ENCODE results near the gene ARHGAP18.

ARHGAP18 gene

GRCh38 chr6:129624488-129624887 lies 85.5 kb downstream of the ARHGAP18 start:
- Histone ChIP-seq H4K20me1 (ENCODE audit: insufficient read depth, low read length, poor library complexity, severe bottlenecking) (no peaks in the 10 kb centered on the region), H3K4me1 (ENCODE audit: insufficient read depth, low read length, poor library complexity, severe bottlenecking) (no peaks in the 10 kb centered on the region), H3K79me2 (ENCODE audit: insufficient read depth, low read length) (no peaks in the 10 kb centered on the region), H3K36me3 (ENCODE audit: insufficient read depth, low read length) (peaks cover 9% of the 10 kb centered on the region; the same call in 1 of the 2 replicates), H3K9ac (ENCODE audit: low read depth, low read length, poor library complexity, severe bottlenecking) (no peak overlapping the region), H3K9me3 (ENCODE audit: insufficient read depth, low read depth, low read length) (no peaks in the 10 kb centered on the region), H3K9me2 (replicated peaks; ENCODE audit: low read depth, low read length) (no peaks in the 10 kb centered on the region), H3K4me2 (ENCODE audit: low read depth, low read length, poor library complexity, severe bottlenecking) (no peak overlapping the region), H3F3A (ENCODE audit: low read depth) (0 out of 2 replicates have a peak, but pooled peaks cover 5% of the 10 kb centered on the region), H3K27me3 (ENCODE audit: insufficient read depth, low read length, poor library complexity, severe bottlenecking) (no peaks in the 10 kb centered on the region), H3K4me3 (ENCODE audit: low read length, poor library complexity, severe bottlenecking) (no peak overlapping the region), H2AFZ (ENCODE audit: low read length) (no peak overlapping the region)
- no peak for TF ChIP-seq EZH2phosphoT487 (IDR thresholded peaks at IDR 0.05; ENCODE audit: borderline replicate concordance)
- TF ChIP-seq, protein P1, sequence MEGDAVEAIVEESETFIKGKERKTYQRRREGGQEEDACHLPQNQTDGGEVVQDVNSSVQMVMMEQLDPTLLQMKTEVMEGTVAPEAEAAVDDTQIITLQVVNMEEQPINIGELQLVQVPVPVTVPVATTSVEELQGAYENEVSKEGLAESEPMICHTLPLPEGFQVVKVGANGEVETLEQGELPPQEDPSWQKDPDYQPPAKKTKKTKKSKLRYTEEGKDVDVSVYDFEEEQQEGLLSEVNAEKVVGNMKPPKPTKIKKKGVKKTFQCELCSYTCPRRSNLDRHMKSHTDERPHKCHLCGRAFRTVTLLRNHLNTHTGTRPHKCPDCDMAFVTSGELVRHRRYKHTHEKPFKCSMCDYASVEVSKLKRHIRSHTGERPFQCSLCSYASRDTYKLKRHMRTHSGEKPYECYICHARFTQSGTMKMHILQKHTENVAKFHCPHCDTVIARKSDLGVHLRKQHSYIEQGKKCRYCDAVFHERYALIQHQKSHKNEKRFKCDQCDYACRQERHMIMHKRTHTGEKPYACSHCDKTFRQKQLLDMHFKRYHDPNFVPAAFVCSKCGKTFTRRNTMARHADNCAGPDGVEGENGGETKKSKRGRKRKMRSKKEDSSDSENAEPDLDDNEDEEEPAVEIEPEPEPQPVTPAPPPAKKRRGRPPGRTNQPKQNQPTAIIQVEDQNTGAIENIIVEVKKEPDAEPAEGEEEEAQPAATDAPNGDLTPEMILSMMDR (conservative IDR thresholded peaks at IDR 0.05; ENCODE audit: low read length) = no peak

GRCh38 chr6:129623008-129623732 lies 86.8 kb downstream of the ARHGAP18 start:
- H3K27me3 ChIP-seq (ENCODE audit: insufficient read depth, low read length, poor library complexity, severe bottlenecking) = no peaks in the 10 kb centered on the region
- no peaks in the 10 kb centered on the region for H3K4me1 ChIP-seq (ENCODE audit: insufficient read depth, low read length, poor library complexity, severe bottlenecking)
- no peak for TF ChIP-seq EZH2phosphoT487 (IDR thresholded peaks at IDR 0.05; ENCODE audit: borderline replicate concordance)
- TF ChIP-seq, protein P1 (conservative IDR thresholded peaks at IDR 0.05; ENCODE audit: low read length) = no peak
- no peak overlapping the region for H2AFZ ChIP-seq (ENCODE audit: low read length)
- no peaks in the 10 kb centered on the region for H3K79me2 ChIP-seq (ENCODE audit: insufficient read depth, low read length)
- no peak overlapping the region for H3K9ac ChIP-seq (ENCODE audit: low read depth, low read length, poor library complexity, severe bottlenecking)
- no peak overlapping the region for H3K4me3 ChIP-seq (ENCODE audit: low read length, poor library complexity, severe bottlenecking)
- H3K36me3 ChIP-seq (ENCODE audit: insufficient read depth, low read length) = peaks cover 5% of the 10 kb centered on the region; the same call in 1 of the 2 replicates
- no peaks in the 10 kb centered on the region for H3K9me3 ChIP-seq (ENCODE audit: insufficient read depth, low read depth, low read length)
- H3F3A ChIP-seq (ENCODE audit: low read depth) = 0 out of 2 replicates have a peak, but pooled peaks cover 4% of the 10 kb centered on the region
- no peaks in the 10 kb centered on the region for H4K20me1 ChIP-seq (ENCODE audit: insufficient read depth, low read length, poor library complexity, severe bottlenecking)
- H3K4me2 ChIP-seq (ENCODE audit: low read depth, low read length, poor library complexity, severe bottlenecking) = no peak overlapping the region
- H3K9me2 ChIP-seq (replicated peaks; ENCODE audit: low read depth, low read length) = no peaks in the 10 kb centered on the region

DNA sequence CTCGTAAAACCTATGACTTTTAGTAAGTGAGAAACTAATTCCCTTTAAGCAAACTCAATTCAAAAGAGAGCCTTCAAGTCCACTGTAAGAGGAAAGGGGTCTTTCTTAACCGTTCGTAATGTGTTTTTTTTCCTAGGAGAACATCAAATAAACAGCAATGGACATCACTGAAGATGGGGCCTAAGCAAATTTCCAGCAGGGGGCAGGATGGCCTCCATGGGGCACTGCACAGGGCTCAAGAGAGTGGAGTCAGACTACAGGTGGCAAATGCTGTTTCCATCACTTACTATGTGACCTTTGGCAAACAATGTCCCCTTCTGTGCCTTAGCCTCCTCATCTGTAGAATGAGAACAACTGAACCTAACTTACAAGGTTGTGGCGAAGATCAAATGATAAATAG lies 88.7 kb downstream of the ARHGAP18 start:
- no peak overlapping the region for H3K4me2 ChIP-seq (ENCODE audit: low read depth, low read length, poor library complexity, severe bottlenecking)
- H3K9me2 ChIP-seq (replicated peaks; ENCODE audit: low read depth, low read length) = no peaks in the 10 kb centered on the region
- no peaks in the 10 kb centered on the region for H3K27me3 ChIP-seq (ENCODE audit: insufficient read depth, low read length, poor library complexity, severe bottlenecking)
- no peaks in the 10 kb centered on the region for H3K9me3 ChIP-seq (ENCODE audit: insufficient read depth, low read depth, low read length)
- no peaks in the 10 kb centered on the region for H3K79me2 ChIP-seq (ENCODE audit: insufficient read depth, low read length)
- H3K36me3 ChIP-seq (ENCODE audit: insufficient read depth, low read length) = no peaks in the 10 kb centered on the region
- no peaks in the 10 kb centered on the region for H4K20me1 ChIP-seq (ENCODE audit: insufficient read depth, low read length, poor library complexity, severe bottlenecking)
- no peak overlapping the region for H3K9ac ChIP-seq (ENCODE audit: low read depth, low read length, poor library complexity, severe bottlenecking)
- no peak overlapping the region for H3K4me3 ChIP-seq (ENCODE audit: low read length, poor library complexity, severe bottlenecking)
- TF ChIP-seq EZH2phosphoT487 (IDR thresholded peaks at IDR 0.05; ENCODE audit: borderline replicate concordance) = no peak
- TF ChIP-seq, protein P1 (conservative IDR thresholded peaks at IDR 0.05; ENCODE audit: low read length) = peak; percentile 72
- H2AFZ ChIP-seq (ENCODE audit: low read length) = no peak overlapping the region
- no peaks in the 10 kb centered on the region for H3K4me1 ChIP-seq (ENCODE audit: insufficient read depth, low read length, poor library complexity, severe bottlenecking)
- 0 out of 2 replicates have a peak, but pooled peaks cover 3% of the 10 kb centered on the region for H3F3A ChIP-seq (ENCODE audit: low read depth)
